IPS-NIHi7 (cell line): Measurements from ENCODE around the gene ITSN1.
"Not testable (repeated sequence)": the region's sequence is repeated elsewhere in the genome, so short reads cannot be mapped to it uniquely, and the experiment has no call there.

ENCODE experiments used
- DNase-seq: peaks from one replicate; pipeline ENCODE4 v3.0.0; 2012; ENCODE audit warnings: mixed read lengths; ENCODE audit errors: extremely low spot score

The ITSN1 gene

DNA sequence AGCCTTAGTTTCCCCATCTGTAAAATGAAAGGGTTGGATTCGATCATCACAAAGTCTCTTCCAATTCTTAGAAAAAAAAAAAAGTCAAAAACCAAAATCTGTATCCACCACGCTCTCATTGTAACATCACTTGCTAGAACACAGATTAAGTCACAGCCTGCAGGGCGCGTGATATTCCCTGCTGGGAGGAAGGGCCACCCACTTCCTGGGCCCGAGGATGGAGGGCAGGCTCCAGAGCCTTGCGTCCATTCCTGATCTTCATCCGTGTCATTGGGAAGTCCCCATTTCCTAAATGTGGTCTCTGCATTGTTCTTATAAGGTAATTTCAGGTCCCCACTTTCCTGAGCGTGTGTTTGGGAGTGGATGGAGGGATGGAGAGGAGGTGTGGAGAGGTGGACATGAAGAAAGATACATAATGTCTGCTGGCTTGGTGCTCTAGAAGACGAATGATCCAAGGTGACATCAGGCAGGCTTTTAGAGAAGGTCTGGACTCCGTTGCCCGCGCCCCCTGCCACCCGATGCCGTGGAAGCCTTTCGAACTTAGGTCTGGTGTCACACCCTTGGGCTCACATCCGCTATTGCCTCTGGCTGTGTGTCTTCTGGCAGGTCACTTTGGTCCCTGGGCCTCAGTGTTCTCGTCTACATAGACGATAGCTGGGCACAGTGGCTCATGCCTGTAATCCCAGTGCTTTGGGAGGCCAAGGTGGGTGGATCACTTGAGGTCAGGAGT lies 217.2 kb downstream of the ITSN1 start:
- DNase-seq = no peak

DNA sequence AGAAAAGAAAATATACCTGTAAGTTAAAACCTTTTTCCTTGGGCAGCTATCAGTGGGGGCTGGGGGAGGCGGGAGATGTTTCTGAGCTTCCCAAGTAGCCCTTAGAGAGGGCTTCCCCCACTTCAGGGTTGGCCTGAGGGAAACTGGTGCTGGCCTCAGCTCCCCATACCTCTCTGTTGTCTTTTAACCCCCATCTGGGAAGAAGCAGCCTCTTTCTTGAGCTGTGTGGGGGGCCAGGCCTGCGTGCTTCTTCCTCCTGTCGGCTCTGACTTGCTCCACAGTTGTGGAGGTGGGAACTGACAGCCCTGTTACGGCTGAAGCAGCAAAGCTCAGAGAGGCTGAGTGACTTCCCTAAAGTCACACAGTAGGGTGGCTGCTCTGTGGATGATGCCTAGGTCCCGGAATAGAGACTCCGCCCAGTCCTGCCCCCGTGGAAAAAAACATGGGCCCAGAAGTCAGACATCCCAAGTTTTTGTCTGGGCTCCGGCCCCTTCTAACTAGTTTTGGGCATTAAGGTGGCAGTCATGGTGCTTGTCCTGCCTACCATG lies 218.1 kb downstream of the ITSN1 start:
- DNase-seq = no peak

DNA sequence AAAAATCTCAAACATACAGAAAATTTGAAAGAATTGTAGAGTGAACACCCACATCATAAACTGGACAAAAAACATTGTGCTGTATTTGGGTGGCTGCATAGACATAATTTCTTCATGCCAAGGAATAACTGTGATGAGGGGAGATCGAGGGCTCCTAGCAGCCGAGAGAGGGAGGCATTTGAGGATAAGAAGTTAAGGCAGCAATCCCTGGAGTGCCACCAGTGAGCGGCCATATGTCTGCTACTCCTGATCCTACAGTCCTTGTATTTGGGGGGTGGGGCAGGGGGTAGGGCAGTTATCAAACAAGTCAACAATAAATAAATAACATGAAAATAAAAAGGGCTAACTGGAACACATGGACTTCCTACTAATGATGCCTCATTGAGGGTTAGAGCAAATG lies 218.8 kb downstream of the ITSN1 start:
- DNase-seq = no peak

DNA sequence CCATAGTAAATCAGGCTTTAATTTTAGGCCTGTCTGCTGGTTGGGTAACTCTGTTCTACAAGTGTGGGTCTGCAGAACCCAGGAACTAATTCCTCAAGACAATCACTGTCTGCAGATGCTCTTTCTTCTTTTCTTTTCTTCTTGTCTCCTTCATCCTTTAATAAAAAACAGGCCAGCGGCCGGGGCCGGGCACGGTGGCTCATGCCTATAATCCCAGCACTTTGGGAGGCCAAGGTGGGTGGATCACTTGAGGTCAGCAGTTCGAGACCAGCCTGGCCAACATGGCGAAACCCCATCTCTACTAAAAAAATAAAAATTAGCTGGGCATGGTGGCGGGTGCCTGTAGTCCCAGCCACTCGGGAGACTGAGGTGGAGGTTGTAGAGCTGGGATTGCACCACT lies 220.9 kb downstream of the ITSN1 start:
- DNase-seq = not testable (repeated sequence)

DNA sequence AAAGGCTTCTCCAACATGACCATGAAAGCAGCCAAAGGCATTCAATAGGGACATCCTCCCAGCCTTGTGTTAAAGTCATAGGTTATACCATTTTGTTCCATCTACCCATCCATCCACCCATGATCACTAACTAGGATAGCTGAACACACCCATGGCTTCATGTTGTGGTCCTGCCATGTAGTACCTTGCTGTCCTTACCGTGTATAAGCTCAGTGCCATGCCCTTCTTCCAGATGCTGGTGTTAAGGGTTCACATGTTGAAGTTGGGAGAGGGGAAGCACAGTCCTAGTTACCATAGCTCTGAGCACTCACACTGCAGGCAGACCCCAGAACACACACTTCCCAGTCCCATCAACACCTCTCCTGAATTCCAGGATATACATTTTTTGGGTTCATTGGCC lies 221.8 kb downstream of the ITSN1 start:
- DNase-seq = no peak

DNA sequence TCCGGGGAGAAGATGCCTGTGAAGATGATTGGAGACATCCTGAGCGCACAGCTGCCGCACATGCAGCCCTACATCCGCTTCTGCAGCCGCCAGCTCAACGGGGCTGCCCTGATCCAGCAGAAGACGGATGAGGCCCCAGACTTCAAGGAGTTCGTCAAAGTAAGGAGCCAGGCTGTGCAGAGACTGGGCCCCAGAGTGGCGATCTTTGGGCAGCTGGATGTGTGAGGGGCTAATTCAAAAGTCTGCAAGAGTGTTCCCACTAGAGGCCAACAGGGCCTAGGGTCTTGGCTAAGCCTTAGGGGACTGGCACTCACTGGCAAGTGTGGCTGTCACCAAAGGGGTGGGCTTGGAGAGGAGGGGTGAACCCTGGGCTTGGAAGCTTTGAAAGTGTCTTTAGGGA lies 222.9 kb downstream of the ITSN1 start:
- DNase-seq = no peak

DNA sequence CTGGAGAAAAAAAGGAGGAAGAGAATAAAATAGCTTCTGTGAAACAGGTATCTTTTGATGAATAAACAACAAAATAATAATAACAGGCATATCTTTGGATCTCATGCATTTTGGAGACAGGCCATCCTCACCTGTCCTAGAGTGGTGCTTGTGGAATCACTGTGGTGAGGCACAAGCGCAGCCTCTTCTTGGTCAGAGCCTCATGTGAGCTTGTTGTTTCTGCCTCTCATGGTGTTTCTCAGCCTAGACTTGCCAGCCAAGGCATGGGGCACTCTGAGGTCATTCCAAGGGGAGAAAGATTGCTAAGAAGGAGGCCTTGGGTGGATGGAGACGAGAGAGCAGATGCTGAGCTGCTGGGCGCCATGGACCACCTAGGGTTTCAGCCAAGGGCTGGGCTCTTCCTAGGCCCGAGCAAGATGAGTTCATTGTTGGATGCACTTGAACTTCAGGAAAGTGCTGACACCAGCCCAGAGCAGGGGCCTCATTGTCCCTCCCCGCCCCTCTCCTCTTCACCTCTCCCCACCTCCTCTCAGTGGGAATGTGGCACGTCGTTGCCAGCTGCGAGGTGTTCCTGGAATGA lies 223.8 kb downstream of the ITSN1 start:
- no peak for DNase-seq

DNA sequence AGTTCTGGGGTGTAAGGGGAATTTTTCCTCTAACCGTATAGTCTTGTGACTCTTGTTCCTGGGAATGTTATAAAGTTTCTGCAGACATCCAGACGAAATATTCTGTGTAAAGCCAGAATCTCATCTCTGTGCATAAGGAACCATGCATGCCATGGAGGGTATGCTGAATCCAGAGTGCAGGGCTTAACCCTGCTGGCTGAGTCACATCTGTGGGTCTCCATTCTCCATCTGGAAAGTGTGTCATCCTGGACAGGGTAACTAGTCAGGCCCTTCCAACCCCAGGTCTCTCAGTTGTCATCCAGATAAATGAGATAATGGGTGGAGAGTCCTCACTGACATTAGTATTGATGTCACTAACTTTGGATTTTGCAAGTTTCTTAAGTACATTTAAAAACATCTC lies 224.5 kb downstream of the ITSN1 start:
- DNase-seq = no peak

DNA sequence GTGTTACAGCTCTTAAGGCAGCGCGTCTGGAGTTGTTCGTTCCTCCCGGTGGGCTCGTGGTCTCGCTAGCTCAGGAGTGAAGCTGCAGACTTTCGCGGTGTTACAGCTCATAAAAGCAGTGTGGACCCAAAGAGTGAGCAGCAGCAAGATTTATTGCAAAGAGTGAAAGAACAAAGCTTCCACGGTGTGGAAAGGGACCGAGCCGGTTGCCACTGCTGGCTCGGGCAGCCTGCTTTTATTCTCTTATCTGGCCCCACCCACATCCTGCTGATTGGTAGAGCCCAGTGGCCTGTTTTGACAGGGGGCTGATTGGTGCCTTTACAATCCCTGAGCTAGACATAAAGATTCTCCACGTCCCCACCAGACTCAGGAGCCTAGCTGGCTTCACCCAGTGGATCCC lies 225.6 kb downstream of the ITSN1 start:
- DNase-seq = not testable (repeated sequence)

DNA sequence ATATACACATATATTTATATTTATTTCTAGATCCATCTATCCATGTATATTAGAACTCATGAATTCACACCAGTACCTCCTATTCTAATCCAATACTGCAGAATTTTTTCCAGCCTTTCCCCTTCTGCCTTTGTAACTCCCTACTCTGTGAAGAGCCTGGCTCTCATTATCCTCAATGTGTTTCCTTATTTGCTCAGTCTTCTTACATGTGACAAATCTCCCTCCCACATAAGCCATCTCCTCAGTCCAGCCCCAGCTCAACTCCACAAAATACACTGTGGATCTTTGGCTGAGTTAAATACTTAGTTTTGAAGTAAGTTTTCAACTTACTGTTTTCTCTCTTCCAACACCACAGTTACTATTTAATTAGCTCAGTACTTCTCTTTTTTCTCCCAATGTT lies 227.6 kb downstream of the ITSN1 start:
- no peak for DNase-seq

DNA sequence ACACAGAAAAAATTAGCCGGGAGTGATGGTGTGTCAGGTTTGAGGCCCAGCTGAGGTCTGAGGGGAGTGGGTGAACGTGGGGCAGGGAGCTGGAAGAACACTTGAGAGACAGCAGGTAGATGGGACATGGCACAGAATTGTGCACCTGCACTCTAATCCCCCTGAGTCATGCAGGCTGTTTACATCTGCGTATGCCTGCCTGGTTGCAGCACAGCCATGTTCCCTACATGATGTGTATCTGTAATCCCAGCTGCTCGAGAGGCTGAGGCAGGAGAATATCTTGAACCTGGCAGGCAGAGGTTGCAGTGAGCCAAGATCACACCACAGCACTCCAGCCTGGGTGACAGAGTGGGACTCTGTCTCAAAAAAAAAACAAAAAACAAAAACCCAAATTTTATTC lies 228.5 kb downstream of the ITSN1 start:
- DNase-seq = no peak

DNA sequence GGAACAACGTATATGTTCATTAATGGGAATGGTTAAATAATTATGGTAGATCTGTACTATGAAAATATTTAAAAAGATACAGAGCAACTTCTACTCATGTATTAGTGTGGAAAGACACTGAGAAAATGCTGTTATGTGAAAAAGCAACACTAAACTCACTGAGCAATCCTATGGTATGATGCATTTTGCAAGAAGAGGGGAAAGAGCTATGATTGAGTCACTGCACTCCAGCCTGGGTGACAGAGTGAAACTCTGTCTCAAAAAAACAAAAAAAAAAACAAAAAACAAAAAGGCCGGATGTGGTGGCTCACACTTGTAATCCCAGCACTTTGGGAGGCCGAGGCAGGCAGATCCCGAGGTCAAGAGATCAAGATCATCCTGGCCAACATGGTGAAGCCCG lies 228.9 kb downstream of the ITSN1 start:
- DNase-seq = no peak

DNA sequence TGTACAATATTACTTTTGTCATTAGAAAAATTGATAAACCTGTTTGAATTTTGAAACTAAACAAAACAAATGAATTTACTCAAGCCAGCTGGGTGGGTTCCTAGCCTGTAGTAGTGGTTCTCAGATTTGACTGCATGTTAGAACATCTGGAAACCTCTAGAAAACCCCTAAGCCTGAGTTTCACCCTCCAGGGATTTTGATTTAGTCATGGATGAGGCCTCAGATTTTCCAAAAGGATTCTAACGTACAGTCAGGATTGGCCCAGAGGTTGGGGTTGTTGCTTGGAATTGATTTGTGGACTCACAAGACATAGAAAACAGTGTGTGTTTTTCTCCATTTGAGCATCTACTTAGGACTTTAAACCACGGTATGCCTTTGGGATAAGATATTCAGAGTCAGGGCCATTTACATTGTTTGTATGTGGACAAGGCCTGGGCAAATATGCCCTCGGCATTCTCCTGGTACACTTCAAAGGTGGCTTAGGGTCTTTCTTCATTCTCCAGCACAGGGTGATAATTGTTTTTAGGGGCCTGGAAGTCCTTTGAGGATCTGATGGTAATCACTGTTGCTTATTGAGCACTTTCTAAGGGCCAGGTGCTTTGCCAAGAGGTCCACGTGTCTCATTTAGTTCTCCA lies 230.7 kb downstream of the ITSN1 start:
- no peak for DNase-seq

DNA sequence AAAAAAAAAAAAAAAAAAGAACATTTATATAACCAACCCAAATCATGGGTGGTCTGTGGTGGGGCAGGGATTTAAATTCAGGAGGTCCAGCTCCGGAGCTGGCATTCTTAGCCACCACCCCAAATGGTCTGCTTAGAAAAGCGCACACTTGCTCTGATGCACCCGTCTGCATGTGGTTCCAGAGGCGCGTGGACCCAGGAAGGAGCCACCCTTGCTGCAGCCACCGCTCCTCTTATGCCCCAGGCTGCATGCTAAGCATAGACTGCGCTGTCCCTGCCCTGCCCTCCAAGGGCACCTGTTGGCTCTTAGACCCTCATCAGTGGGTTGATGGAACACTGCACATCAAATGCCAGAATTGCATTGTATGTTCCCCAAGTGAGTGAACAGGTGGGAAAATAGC lies 231.9 kb downstream of the ITSN1 start:
- no peak for DNase-seq

DNA sequence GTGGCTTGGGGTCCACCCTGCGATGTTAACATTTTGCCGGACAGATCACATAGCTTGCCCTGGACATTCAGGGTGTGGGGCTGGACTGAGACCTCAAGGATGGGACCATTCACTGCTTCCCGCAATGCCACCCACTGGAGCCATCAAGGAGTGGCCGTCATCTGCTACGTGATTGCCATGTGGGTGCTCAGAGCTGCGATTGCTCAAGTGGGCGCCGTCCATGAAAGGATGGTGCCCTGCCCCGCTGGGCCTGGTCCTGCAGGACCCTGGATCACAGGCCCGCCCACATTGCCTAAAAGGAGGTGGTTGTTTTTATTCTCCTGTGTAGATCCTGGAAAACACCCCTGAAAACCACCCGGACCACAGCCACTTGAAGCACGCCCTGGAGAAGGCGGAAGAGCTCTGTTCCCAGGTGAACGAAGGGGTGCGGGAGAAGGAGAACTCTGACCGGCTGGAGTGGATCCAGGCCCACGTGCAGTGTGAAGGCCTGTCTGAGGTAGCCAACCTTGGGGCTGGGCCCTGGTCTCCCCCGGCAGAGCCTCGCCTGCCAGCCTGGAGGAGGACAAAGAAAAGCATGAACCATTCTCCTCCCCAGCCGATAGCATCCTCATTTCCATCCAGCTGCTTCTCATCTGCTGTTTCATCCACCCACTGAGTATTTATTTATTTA lies 232.9 kb downstream of the ITSN1 start:
- no peak for DNase-seq

DNA sequence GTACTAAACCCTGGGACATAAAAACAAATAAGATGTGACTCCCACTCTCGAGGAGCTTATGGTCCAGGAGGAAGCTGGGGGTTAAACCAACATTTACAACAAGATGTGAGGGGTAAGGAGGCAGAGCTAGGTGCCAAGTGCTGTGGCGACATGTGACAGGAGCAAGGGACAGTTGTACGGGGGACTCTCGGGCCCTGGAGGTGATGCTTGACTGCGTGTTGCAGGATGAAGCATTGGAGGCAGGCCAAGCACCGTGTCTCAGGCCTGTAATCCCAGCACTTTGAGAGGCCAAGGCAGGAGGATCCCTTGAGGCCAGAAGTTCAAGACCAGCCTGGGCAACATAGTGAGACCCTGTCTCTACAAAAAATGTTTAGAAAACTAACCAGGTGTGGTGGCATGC lies 236.5 kb downstream of the ITSN1 start:
- DNase-seq = no peak

DNA sequence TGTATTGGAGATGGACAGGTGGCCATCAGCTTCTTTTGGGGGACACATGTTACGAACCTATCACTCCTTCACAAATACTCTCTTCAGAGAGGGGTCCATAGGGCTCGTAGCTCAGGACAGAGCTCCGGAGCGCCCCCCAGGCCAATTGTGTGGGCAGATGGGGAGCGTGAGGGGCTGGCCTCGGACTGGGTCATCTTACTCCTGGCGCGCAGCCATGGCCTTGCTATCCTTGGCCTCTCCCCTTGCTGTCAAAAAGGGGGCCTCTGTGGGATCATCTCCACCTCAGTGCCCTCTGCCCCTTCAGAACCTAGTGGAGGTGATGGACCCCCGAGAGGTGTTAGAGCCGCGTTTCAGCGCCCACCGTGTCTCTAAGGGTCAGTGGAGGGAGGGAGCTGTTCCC lies 238.3 kb downstream of the ITSN1 start:
- no peak for DNase-seq

DNA sequence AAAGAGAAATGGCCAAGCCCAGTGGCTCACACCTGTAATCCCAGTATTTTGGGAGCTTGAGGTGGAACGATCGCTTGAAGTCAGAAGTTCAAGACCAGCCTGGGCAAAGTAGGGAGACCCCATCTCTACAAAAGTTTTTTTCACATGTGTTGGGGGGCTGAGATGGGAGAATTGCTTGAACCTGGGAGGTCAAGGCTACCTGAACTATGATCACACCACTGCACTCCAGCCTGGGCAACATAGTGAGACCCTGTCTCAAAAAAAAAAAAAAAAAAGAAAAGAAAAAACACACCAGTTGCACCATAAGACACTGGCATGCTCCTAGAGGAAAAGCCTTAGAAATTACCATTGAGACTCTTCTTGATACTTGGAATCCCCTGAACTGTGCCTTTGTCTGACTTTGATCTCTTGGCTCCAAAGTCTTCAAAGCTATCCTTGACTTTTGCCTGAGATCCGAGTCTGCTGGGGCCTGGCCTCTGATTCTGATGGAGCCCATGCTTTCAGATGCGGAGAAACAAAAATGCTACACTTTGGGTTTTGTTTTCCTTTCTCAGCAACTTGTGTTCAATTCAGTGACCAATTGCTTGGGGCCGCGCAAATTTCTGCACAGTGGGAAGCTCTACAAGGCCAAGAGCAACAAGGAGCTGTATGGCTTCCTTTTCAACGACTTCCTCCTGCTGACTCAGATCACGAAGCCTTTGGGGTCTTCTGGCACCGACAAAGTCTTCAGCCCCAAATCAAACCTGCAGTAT lies 239.6 kb downstream of the ITSN1 start:
- no peak for DNase-seq

DNA sequence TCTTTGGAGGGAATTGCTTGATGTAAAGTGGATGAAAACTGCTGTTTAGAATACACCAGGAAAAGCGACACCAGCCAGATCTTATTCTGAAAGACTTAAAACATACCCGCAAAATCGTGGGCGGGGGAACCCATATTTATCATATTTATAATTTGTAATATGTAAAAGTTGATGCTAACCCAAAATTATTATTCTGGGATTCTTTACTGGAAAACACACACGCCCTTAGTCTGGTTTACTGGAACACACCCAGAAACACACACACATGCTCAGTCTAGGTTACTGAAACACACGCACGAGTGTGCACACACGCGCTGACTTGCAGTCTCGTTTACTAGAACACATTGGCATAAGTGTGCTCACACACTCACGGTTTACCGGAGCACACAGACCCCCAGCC lies 240.8 kb downstream of the ITSN1 start:
- no peak for DNase-seq

DNA sequence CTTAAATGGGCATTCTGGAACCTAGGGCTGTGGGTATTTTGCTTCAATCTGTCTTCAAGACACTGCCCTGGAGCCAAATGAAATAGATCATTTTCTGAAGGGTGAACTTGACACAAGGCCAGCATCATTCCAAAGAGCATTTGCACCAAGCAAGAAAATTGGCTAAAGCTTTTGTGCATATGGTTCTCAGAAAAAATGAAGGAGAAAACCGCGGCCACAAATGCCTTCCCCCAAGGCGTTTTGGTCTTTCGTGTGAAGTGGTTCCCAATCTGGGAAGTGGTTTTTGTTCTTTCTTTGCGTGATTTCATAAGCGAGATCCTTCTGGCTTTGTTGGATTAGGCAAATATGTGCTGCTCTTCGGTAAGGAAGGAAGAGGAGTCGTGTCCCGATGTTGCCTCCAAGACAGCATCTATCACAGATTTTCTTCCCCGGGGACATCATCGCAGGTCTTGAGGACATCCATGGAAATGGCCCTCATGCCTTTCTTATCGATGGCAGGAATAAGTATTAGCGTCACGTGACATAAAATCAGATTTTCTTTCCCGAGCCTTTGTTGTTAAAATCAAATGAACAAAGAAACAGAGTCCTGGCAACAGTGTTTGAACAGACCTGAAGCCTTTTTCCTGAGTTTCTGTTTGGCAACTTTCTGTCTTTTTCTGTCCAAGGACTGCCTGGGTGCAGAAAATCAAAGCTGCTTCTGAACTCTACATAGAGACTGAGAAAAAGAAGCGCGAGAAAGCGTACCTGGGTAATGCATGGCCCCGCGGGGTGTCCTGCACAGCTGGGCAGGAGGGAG lies 242.3 kb downstream of the ITSN1 start:
- no peak for DNase-seq

DNA sequence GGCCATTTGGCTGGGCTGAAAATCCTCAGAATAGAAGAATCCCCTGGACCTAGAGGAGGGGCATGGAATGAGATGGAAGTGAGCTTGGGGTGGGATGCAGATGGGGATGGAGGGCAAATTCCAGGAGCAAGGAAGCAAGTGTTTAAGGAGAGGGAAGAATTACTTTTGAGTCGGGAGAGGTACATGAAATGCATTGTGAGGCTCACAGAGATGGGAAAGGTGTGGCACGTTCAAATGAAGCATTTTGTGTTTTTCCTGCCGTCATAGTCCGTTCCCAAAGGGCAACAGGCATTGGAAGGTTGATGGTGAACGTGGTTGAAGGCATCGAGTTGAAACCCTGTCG lies 242.8 kb downstream of the ITSN1 start:
- no peak for DNase-seq
